Mucosa of descending colon (tissue), 3 donors: ENCODE data around the gene UMAD1. TPM values are rescaled to one million over a fixed set of nuclear protein-coding genes. Genes with fewer than 3 reads are reported as not detected.

Experiments used
- ATAC-seq: fragments of 200-7000 bp; cut with Tn5 transposase; one replicate; pipeline ENCODE4 v1.9.1; 2020; ENCODE audit warnings: mild to moderate bottlenecking, moderate library complexity
- DNase-seq, 3 donors: peaks; one replicate each; pipeline ENCODE4 v3.0.0-alpha.2; 2020
- H3K36me3 ChIP-seq: fragments of 200-600 bp; one replicate; pipeline ENCODE4 v1.8.0; 2021; ENCODE audit warnings: low read depth, mild to moderate bottlenecking
- H3K4me1 ChIP-seq: fragments of 200-600 bp; one replicate; pipeline ENCODE4 v1.8.0; 2021; ENCODE audit warnings: low read depth, mild to moderate bottlenecking
- H3K4me3 ChIP-seq: fragments of 200-600 bp; one replicate; pipeline ENCODE4 v1.8.0; 2021; ENCODE audit warnings: mild to moderate bottlenecking
- H3K9me3 ChIP-seq: fragments of 200-600 bp; one replicate; pipeline ENCODE4 v1.8.0; 2021; ENCODE audit warnings: mild to moderate bottlenecking
- CTCF ChIP-seq: fragments of 200-600 bp; IDR thresholded peaks from one replicate; pipeline ENCODE4 v1.8.0; 2022; ENCODE audit warnings: antibody characterized with exemption, mild to moderate bottlenecking
- intact Hi-C, 2 donors: fragments of 100-400 bp; cut with DNase I in 1 of 2; cut with micrococcal nuclease in 1 of 2; formaldehyde crosslinking; loops; one replicate each; pipeline versions ENCODE4 v1.11.0 to v1.11.1; 2022; cut with DNase I, micrococcal nuclease
- total RNA-seq, 3 donors: library from RNA; stranded (reverse); fragmentation: NEBNext Ultra II Directional in 2 of 3; extraction: Animal tissue kit (Norgen Biotek cat#: 25700) in 2 of 3; gene quantifications; one replicate each; pipeline versions ENCODE4 v1.2.1 to v1.2.4, GENCODE V29; 2021 to 2023
- donor health status: DM: no; HTN: no; CAD: no; lungs with moderate emphysema.
- donor health status: DM: no; HTN: no; CAD: no.
- donor health status: DM: no; HTN: yes; CAD: no.

The UMAD1 gene
- total RNA-seq, 3 donors from 2014 or later, result 18.5 to 22.1 (median 18.6) TPM

- Histone ChIP-seq H3K36me3 (no peaks in the 10 kb centered on the region), H3K9me3 (no peaks in the 10 kb centered on the region), H3K4me1 (peaks cover 2% of the 10 kb centered on the region), H3K4me3 (no peak overlapping the region)
- no peak for TF ChIP-seq CTCF
- DNase-seq (no peak), ATAC-seq (no peak)
- intact Hi-C loops, result no loop called here
Measured at GRCh38 chr7:7713730-7714129, 73.2 kb downstream of the UMAD1 start.

- DNase-seq (no peak), ATAC-seq (no peak)
- Histone ChIP-seq H3K9me3 (no peaks in the 10 kb centered on the region), H3K4me1 (peaks cover 5% of the 10 kb centered on the region), H3K36me3 (no peaks in the 10 kb centered on the region), H3K4me3 (no peak within 1 kb of the TSS)
- no peak for TF ChIP-seq CTCF
- intact Hi-C loops, result no loop called here
Measured at GRCh38 chr7:7718492-7718891, 77.9 kb downstream of the UMAD1 start, which contains the start of gene RPA3. RPA3 (minus strand) TSS chr7:7718607; CDS start chr7:7640418, 78,189 bp downstream.

- peaks cover 5% of the 10 kb centered on the region for H3K4me1 ChIP-seq
- ATAC-seq, result peak; percentile 89
- intact Hi-C loops, result no loop called here
- no peak overlapping the region for H3K4me3 ChIP-seq
- TF ChIP-seq CTCF, result no peak
- DNase-seq, result peak in 1 of 3 donors; percentile 13
- H3K9me3 ChIP-seq, result no peaks in the 10 kb centered on the region
- no peaks in the 10 kb centered on the region for H3K36me3 ChIP-seq
Measured at GRCh38 chr7:7719236-7719635, 78.7 kb downstream of the UMAD1 start.

GRCh38 chr7:7720193-7720592, 79.6 kb downstream of the UMAD1 start:
- Histone ChIP-seq H3K4me3 (no peak overlapping the region), H3K4me1 (peaks cover 5% of the 10 kb centered on the region), H3K36me3 (no peaks in the 10 kb centered on the region), H3K9me3 (no peaks in the 10 kb centered on the region)
- intact Hi-C loops, result no loop called here
- TF ChIP-seq CTCF, result no peak
- ATAC-seq, result peak; percentile 56
- DNase-seq, result peak in 1 of 3 donors; percentile 13

- TF ChIP-seq CTCF, result no peak
- H3K4me1 ChIP-seq, result peaks cover 5% of the 10 kb centered on the region
- no peaks in the 10 kb centered on the region for H3K9me3 ChIP-seq
- no peak overlapping the region for H3K4me3 ChIP-seq
- H3K36me3 ChIP-seq, result no peaks in the 10 kb centered on the region
- DNase-seq, result no peak
- ATAC-seq, result no peak
- intact Hi-C loops, result no loop called here
Measured at GRCh38 chr7:7720750-7721621, 80.4 kb downstream of the UMAD1 start.
